Endothelial cell of umbilical vein (primary cell): Measurements from ENCODE around the gene RBFOX1. TPM values are rescaled to one million over a fixed set of nuclear protein-coding genes. Genes with fewer than 3 reads are reported as not detected.

Experiments used
- BruUV-seq: library from RNA; stranded (reverse); fragments of 400-500 nt; replicated peaks from 2 replicates; lab custom pipeline; 2021; lab: Mats Ljungman, UMichigan
- CTCF ChIA-PET: fragments of 300-600, 350-600 bp; sonication (Branson Sonifier 250); formaldehyde crosslinking; loops from one replicate; lab custom pipeline; 2021; ENCODE audit warnings: antibody characterized with exemption, inconsistent platforms; lab: Charles Lee
- POLR2A ChIA-PET: fragments of 300-600, 350-600 bp; sonication (Branson Sonifier 250); formaldehyde crosslinking; loops from one replicate; lab custom pipeline; 2021; ENCODE audit warnings: antibody characterized with exemption, inconsistent platforms; lab: Charles Lee
- DNase-seq: peaks from one replicate; pipeline ENCODE4 v3.0.0-alpha.2; 2011; ENCODE audit warnings: low read depth, low spot score
- FAIRE-seq: peaks from 2 replicates; lab custom pipeline; 2011; peaks lifted over from hg19 to GRCh38; lab: Jason Lieb, UNC
- H2AFZ ChIP-seq: 2 replicates; pipeline ENCODE4 v1.6.0; 2012; ENCODE audit warnings: low read depth, low read length, control low read depth, inconsistent platforms
- H3K27ac ChIP-seq: 2 replicates; pipeline ENCODE4 v1.5.1; 2011; ENCODE audit warnings: low read depth, mild to moderate bottlenecking, control low read depth, low read length, moderate library complexity; ENCODE audit not compliant: insufficient read depth
- H3K27me3 ChIP-seq, 2 experiments: 2 replicates each; pipeline versions ENCODE4 v1.6.0 to v1.6.1; 2011; ENCODE audit warnings: low read length in 2 of 2, mixed read lengths in 1 of 2; ENCODE audit not compliant: control insufficient read depth in 2 of 2, insufficient read depth in 2 of 2
- H3K36me3 ChIP-seq, 2 experiments: 2 replicates in 1 of 2; 3 replicates in 1 of 2; pipeline ENCODE4 v1.5.1; 2011; ENCODE audit warnings: low read length in 2 of 2, mild to moderate bottlenecking in 1 of 2, moderate library complexity in 1 of 2; ENCODE audit not compliant: control insufficient read depth in 2 of 2, insufficient read depth in 2 of 2; ENCODE audit errors: extremely low read depth in 1 of 2
- H3K4me1 ChIP-seq: 3 replicates; pipeline ENCODE4 v1.5.1; 2011; ENCODE audit warnings: mild to moderate bottlenecking, low read length; ENCODE audit not compliant: control insufficient read depth, insufficient read depth; ENCODE audit errors: extremely low read depth
- H3K4me2 ChIP-seq: 2 replicates; pipeline ENCODE4 v1.6.1; 2011; ENCODE audit warnings: low read length, control low read depth, mixed read lengths; ENCODE audit not compliant: insufficient read depth
- H3K4me3 ChIP-seq, 3 experiments: fragments of 200-600 bp in 1 of 3; sonication (generic), shearing (Covaris generic) in 1 of 3; replicated peaks in 1 of 3; 2 replicates each; pipeline ENCODE4 v1.5.1; 2011 to 2016; ENCODE audit warnings: control low read depth in 3 of 3, low read length in 3 of 3, mild to moderate bottlenecking in 2 of 3, inconsistent platforms in 1 of 3, low read depth in 1 of 3, moderate library complexity in 1 of 3; ENCODE audit not compliant: insufficient read depth in 1 of 3
- H3K79me2 ChIP-seq: 2 replicates; pipeline ENCODE4 v1.6.0; 2012; ENCODE audit warnings: low read length, inconsistent platforms; ENCODE audit not compliant: control insufficient read depth, insufficient read depth
- H3K9ac ChIP-seq: replicated peaks from 2 replicates; pipeline ENCODE3; 2011; ENCODE audit warnings: low read length, control low read depth; ENCODE audit not compliant: insufficient read depth; ENCODE audit errors: extremely low read depth
- H3K9me1 ChIP-seq: replicated peaks from 3 replicates; pipeline ENCODE4 v1.6.0; 2011; ENCODE audit warnings: mild to moderate bottlenecking, low read length; ENCODE audit not compliant: control insufficient read depth, insufficient read depth; ENCODE audit errors: extremely low read depth
- H3K9me3 ChIP-seq: replicated peaks from 2 replicates; pipeline ENCODE4 v1.5.1; 2012; ENCODE audit warnings: low read length, inconsistent platforms; ENCODE audit not compliant: control insufficient read depth, insufficient read depth
- H4K20me1 ChIP-seq: replicated peaks from 2 replicates; pipeline ENCODE3; 2011; ENCODE audit warnings: mild to moderate bottlenecking, low read length; ENCODE audit not compliant: control insufficient read depth, insufficient read depth; ENCODE audit errors: extremely low read depth
- EZH2 ChIP-seq: IDR thresholded peaks from 2 replicates; pipeline ENCODE4 v1.6.1; 2012; ENCODE audit warnings: borderline replicate concordance, low read depth, mild to moderate bottlenecking, moderate library complexity, low read length, inconsistent platforms; ENCODE audit not compliant: severe bottlenecking
- FOS ChIP-seq: IDR thresholded peaks from 2 replicates; pipeline ENCODE4 v1.6.1; 2011; ENCODE audit warnings: mild to moderate bottlenecking, low read length, moderate library complexity, borderline replicate concordance; ENCODE audit not compliant: insufficient read depth
- GATA2 ChIP-seq: IDR thresholded peaks from 2 replicates; pipeline ENCODE4 v1.7.0; 2011; ENCODE audit warnings: low read depth, mild to moderate bottlenecking, moderate library complexity, mixed read lengths, low read length; ENCODE audit not compliant: insufficient read length, insufficient read depth
- JUN ChIP-seq: IDR thresholded peaks from 2 replicates; pipeline ENCODE4 v1.6.1; 2011; ENCODE audit warnings: borderline replicate concordance, low read depth; ENCODE audit not compliant: insufficient read length, insufficient read depth
- MYC ChIP-seq: IDR thresholded peaks from one replicate; pipeline ENCODE4 v1.6.1; 2011; ENCODE audit warnings: mild to moderate bottlenecking, low read depth, low read length
- POLR2A ChIP-seq: IDR thresholded peaks from 2 replicates; pipeline ENCODE4 v1.6.1; 2012; ENCODE audit warnings: low read depth, mild to moderate bottlenecking, control low read depth, low read length
- POLR2AphosphoS5 ChIP-seq: IDR thresholded peaks from 2 replicates; pipeline ENCODE4 v1.6.1; 2012; ENCODE audit warnings: low read depth, mild to moderate bottlenecking, control low read depth, low read length, moderate library complexity; ENCODE audit not compliant: insufficient read depth
- dilution Hi-C: fragments of 300-500 bp; cut with MboI; formaldehyde crosslinking; loops from one replicate; pipeline ENCODE4 v1.15.0; 2019; ENCODE audit warnings: low sequenced_read_pairs; ENCODE audit not compliant: extremely low pct_ligation_motif_present
- intact Hi-C: fragments of 100-400 bp; cut with micrococcal nuclease; formaldehyde crosslinking; loops from one replicate; pipeline ENCODE4 v1.10.0; 2022
- polyA plus RNA-seq, 4 experiments: library from polyadenylated mRNA; depleted of rRNA in 3 of 4; stranded (reverse) in 3 of 4; unstranded in 1 of 4; fragments of >200 nt; gene quantifications; 2 replicates each; pipeline versions ENCODE4 v1.2.1 to v1.2.3, GENCODE V29; 2011 to 2012; ENCODE audit warnings: missing spikeins in 1 of 4
- total RNA-seq: library from RNA; stranded (reverse); gene quantifications from 2 replicates; pipeline ENCODE4 v1.2.3, GENCODE V29; 2021
- TF ChIP-seq, protein P1 (sequence below): IDR thresholded peaks from 2 replicates; pipeline ENCODE4 v1.6.1; 2011; ENCODE audit not compliant: insufficient read depth, insufficient read length
- TF ChIP-seq, protein P2 (sequence below), 2 donors: IDR thresholded peaks; 1 replicate in 1 of 2; 2 replicates in 1 of 2; pipeline ENCODE4 v1.5.1; 2011; ENCODE audit warnings: low read length in 2 of 2, mild to moderate bottlenecking in 2 of 2, moderate library complexity in 2 of 2, control low read depth in 1 of 2, inconsistent platforms in 1 of 2, low read depth in 1 of 2; ENCODE audit not compliant: insufficient read depth in 1 of 2; ENCODE audit errors: extremely low read depth in 1 of 2

RBFOX1 gene
- total and polyA plus RNA-seq, 2 donors (not counting 3 experiments of a cell fraction or from before 2014, with no cell fraction given), result not detected

- no peak overlapping the region for H3K4me2 ChIP-seq
- no peaks in the 10 kb centered on the region for H3K27me3 ChIP-seq
- H3K4me1 ChIP-seq, result no peaks in the 10 kb centered on the region
- POLR2A ChIA-PET, result no interaction called here
- dilution Hi-C loops (no loop called here), intact Hi-C loops (no loop called here)
- H3K9me1 ChIP-seq, result no peaks in the 10 kb centered on the region
- DNase-seq (no peak), FAIRE-seq (no peak)
- H3K36me3 ChIP-seq, result no peaks in the 10 kb centered on the region
- H3K27ac ChIP-seq, result no peak overlapping the region
- no peak overlapping the region for H3K4me3 ChIP-seq
- H3K9ac ChIP-seq, result no peak overlapping the region
- H3K79me2 ChIP-seq, result no peaks in the 10 kb centered on the region
- peaks cover 3% of the 10 kb centered on the region for H3K9me3 ChIP-seq
- BruUV-seq, result no TSS peak
- no peak for TF ChIP-seq MYC
- TF ChIP-seq, protein P1, sequence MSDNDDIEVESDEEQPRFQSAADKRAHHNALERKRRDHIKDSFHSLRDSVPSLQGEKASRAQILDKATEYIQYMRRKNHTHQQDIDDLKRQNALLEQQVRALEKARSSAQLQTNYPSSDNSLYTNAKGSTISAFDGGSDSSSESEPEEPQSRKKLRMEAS, result no peak
- TF ChIP-seq, protein P2, sequence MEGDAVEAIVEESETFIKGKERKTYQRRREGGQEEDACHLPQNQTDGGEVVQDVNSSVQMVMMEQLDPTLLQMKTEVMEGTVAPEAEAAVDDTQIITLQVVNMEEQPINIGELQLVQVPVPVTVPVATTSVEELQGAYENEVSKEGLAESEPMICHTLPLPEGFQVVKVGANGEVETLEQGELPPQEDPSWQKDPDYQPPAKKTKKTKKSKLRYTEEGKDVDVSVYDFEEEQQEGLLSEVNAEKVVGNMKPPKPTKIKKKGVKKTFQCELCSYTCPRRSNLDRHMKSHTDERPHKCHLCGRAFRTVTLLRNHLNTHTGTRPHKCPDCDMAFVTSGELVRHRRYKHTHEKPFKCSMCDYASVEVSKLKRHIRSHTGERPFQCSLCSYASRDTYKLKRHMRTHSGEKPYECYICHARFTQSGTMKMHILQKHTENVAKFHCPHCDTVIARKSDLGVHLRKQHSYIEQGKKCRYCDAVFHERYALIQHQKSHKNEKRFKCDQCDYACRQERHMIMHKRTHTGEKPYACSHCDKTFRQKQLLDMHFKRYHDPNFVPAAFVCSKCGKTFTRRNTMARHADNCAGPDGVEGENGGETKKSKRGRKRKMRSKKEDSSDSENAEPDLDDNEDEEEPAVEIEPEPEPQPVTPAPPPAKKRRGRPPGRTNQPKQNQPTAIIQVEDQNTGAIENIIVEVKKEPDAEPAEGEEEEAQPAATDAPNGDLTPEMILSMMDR (IDR thresholded peaks at IDR 0.05; ENCODE audit: extremely low read depth in 1 of 2, insufficient read depth in 1 of 2, low read depth in 1 of 2, low read length in 2 of 2), result no peak
- TF ChIP-seq JUN, result no peak
- TF ChIP-seq EZH2, result no peak
- TF ChIP-seq GATA2, result no peak
- TF ChIP-seq FOS, result no peak
- TF ChIP-seq POLR2A, result no peak
- TF ChIP-seq POLR2AphosphoS5, result no peak
- no peak overlapping the region for H2AFZ ChIP-seq
- CTCF ChIA-PET, result no interaction called here
- no peaks in the 10 kb centered on the region for H4K20me1 ChIP-seq
Measured at GRCh38 chr16:7511549-7512260, 179.1 kb downstream of the RBFOX1 start.
